Stromal cell of bone marrow (primary cell): ENCODE measurements around the gene CLUH.
"Not testable (repeated sequence)": the region's sequence is repeated elsewhere in the genome, so short reads cannot be mapped to it uniquely, and the experiment has no call there.

Source experiments
- DNase-seq: peaks from one replicate; pipeline ENCODE4 v3.0.0-alpha.2; 2012; ENCODE audit warnings: low read depth

The CLUH gene

GRCh38 chr17:2701996-2702741, 9.4 kb downstream of the CLUH start:
- no peak for DNase-seq

- DNase-seq: no peak
Measured at GRCh38 chr17:2701161-2701995, 10.2 kb downstream of the CLUH start.

- DNase-seq: no peak
Measured at GRCh38 chr17:2700491-2701141, 10.9 kb downstream of the CLUH start.

GRCh38 chr17:2700030-2700490, 11.5 kb downstream of the CLUH start:
- DNase-seq: no peak

DNA sequence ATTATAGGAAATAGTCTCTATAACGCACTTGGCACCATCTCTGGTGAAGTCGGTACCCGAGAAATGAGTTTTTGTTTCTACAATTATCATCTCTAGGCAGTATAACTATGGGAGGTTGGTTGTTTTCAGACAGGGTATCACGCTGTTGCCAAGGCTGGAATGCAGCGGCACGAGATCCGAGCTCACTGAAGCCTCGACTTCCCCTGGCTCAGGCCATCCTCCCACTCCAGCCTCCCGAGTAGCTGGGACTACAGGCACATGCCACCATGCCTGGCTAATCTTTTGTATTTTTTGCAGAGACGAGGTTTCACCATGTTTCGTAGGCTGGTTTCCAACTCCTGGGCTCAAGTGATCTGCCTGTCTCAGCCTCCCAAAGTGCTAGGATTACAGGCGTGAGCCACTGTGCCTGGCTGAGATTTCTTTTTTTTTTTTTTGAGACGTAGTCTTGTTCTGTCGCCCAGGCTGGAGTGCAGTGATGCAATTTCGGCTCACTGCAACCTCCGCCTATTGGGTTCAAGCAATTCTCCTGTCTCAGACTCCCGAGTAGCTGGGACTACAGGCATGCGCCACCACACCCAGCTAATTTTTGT, 12.3 kb downstream of the CLUH start:
- DNase-seq: not testable (repeated sequence)

DNA sequence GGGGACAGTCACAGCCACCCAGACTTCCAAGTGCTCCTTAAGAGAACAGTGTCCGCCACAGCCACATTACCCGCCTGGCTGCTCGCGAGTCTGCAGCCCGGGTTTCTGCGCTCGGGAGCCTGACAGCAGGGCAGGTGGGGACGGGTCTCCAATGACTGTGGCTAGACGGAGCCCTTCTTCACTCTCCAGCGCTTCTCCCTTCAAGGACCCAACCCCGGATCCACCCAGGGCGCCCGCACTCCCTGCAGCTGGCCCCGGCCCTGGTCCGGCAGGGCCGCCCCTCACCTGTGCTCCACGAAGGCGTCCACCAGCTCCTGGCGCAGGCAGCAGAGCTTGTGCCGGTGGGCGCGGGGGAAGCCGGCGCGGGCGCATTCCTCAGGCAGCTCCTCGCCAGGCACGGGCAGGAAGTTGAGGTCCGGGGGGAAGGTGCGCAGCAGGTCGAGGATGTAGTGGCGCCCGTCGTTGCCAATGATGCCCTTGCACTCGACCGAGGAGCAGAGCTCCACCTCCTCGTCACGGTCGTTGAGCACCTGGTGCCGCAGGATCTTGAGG, 13.9 kb downstream of the CLUH start:
- no peak for DNase-seq

DNA sequence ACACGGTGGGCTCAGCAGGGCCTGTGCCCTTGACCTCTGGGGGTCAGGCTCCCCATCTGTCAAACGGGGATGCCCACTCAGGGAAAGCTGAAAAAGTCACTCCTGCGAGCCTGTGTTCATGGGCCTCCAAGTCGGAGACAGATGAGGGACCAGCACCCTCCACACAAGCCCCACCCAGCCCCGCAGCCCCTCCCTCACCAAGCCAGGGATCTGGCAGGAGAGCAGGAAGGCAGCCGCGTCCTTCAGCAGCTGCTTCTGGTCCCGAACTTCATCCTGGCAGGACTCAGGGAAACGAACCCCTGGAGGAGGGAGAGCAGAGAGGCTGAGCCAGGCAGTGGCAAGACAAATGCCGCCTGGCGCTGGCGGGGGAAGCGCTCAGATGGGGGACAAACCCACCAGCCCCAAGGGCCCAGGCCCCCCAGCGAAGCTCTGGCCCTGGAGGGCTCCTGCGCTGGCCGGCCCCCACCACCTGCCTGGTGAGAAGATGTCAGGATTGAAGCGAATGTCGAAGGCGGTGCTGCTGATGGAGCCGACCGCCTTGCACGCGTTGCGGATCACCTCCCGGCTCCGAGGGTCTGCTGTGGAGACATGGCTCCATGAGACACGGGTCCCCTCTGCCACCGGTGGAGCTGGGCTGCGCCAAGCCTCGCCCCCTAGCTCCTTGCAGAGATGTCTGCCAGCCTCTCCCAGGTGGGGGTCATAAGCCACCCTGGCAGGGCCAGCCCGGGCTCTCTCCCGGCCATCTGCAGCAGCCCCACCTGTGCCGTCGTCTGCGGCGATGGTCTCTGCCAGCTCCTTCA, 15.4 kb downstream of the CLUH start:
- DNase-seq: no peak

DNA sequence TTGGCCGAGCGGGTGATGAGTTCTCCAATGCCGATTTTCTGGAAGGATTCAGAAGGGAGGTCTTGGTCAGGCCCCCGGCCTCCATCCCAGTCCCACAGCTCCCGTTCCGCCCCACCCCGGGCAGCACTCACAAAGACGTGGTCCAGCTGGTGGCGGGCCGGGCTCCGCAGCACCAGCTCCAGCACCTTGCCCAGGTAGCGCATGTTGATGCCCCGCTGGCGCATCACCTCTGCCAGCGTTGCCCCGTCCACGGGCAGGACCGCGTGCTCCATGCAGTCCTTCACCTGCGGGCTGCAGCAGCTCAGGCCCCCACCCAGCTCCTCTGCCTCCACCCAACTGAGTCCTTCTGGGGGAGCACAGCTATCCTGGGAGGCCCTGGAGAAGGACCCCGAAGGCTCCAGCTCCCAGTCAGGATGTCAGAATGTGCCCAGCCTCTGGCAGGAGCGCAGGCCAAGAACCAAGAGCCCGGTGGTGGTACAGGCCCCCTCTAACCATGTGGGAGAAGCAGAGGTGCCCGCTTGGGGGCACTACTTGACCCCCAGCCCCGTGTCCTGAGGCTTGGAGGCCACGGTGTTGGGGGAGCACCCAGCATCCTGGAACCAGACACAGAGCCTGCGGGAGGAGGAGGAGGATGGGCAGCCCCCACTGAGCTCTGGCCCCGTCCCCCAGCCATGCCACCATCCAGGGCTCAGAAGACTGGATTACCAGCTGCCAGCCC, 16.2 kb downstream of the CLUH start:
- DNase-seq: no peak

DNA sequence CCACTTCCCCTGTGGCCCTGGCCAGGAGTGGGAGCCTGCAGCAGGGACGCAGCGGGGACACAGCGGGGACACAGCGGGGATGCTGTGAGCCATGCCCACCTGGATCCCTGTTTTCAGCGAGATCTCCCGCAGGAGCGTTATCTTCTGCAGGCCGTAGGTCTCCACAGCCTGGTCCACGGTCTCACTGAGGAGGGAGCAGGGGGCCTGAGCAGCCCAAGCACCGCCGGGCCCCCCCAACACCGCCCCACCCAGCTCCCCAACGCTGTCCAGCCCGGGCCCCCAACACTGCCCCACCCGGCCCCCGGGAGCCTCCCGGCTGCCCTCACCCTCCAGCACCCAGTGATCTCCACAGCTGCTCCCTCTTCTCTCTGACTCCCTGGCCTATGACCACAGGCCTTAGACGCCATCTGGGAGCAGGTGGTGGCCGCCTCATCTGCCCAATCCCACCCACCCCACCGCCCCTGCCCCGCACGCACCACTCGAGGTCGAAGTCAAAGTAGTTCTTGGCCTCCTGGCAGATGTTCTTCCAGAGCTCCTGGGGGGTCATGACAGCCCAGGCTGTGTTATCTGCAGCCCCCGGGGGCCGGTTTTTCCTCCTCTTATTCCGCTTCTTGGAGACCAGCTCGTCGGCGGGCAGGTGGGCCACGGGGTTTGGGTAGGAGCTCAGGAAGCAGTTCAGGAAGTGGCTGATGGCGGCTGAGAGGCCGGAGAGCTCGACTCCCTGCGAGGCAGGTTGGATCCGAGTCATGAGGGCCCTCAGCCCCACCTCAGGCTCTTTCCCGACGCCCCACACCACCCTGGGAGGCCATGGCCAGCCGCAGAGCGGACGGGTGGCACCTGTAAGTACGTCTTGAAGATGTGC, 17.0 kb downstream of the CLUH start:
- DNase-seq: no peak

DNA sequence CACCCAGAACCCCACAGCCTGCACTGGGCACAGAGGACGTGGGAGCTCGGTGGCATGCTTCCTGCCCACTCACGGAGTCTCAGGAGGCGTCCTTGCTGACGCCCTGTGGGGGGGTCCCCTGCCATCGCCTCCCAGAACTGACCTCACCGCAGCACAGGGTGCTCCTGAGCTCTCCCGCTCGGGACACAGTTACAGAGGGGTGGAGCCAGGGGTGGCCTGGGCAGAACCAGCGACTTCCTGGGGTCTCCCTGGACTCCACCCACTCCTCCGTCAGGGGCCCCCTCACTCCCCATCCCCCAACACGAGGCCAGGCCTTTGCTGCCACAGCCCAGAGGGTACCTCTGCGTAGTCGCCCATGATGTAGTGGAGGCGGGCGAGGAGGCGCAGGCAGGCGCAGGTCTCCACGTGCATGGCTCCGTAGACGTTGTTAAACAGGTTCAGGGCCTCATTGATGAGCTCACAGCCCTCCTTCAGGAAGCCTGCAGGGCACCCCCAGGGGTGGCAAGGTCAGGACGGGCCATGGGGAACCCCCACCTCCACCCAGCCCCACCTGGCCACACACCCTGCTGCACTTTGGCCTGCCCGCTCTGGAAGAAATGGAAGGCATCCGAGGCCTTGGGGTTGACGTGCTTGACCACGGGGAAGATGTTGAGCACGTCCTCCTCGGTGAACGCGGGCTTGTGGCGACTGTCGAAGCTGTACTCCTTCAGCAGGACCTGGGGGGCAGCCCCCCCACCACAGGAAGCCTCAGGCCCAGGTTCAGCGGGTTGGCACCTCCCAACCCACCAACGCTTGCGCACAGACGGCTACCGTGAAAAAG, 17.8 kb downstream of the CLUH start:
- no peak for DNase-seq

- no peak for DNase-seq
Measured at GRCh38 chr17:2692781-2693135, 18.8 kb downstream of the CLUH start.

- no peak for DNase-seq
Measured at GRCh38 chr17:2691965-2692780, 19.4 kb downstream of the CLUH start.

GRCh38 chr17:2691069-2691871, 20.3 kb downstream of the CLUH start:
- no peak for DNase-seq

DNA sequence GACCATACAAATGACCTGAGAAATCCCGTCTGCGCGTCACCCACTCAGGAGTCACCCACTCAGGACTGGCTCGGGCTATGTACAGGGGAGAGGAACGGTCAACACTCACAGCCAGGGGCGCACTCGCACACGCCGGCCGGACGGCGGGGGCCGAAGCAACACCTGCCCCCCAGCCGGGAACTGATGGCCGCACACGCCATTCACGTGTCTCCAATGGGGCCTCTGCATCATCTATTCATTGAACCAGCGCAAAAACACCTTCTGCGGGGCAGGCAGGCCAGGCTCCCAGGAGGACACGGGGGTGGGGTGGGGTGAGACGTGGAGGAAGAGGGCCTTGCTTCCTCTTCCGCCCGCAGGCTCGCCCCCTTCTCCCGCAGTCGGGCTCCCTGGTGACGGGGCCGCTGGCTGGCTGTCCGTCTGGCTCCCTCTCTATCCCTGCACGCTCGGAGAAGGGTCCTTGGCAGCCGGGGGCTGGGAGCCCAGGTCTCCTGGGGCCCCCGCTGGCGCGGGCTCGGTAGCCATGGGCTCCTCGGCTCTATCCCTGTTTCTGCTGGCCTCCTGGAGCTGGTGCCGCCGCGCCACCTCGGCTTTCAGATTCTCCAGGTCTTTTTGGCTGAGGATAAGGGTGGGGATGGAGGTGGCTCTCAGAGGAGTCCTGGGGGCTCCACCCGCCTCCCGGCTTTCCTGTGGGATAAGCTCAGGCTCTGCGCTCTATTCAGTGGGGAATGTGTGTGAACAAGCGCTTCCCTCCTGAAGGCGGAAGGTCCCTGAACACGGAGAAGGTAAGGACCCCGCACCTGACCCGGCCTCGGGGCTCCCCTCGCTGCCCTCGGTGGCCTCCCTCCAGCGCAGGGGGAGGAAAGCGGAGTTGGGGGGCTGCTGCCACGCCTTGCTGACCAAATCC, 21.1 kb downstream of the CLUH start:
- DNase-seq: no peak

- no peak for DNase-seq
Measured at GRCh38 chr17:2689411-2690164, 22.0 kb downstream of the CLUH start.
